Activated CD8-positive, alpha-beta T cell treated with anti-CD3 and anti-CD28 coated beads for 36 hours (primary cell): ENCODE results near the gene KIAA1755. TPM values are rescaled to one million over a fixed set of nuclear protein-coding genes. Genes with fewer than 3 reads are reported as not detected.
"Not testable (repeated sequence)": the region's sequence is repeated elsewhere in the genome, so short reads cannot be mapped to it uniquely, and the experiment has no call there.

ENCODE experiments used
- ATAC-seq: fragments of 200-7000 bp; cut with Tn5 transposase; one replicate; pipeline ENCODE4 v1.10.0; 2021; ENCODE audit warnings: mild to moderate bottlenecking, moderate library complexity
- CTCF ChIA-PET: fragments of 350-600 bp; sonication (Branson Sonifier 250); formaldehyde crosslinking; loops from one replicate; lab custom pipeline; 2021; ENCODE audit warnings: antibody characterized with exemption; lab: Charles Lee
- POLR2A ChIA-PET: fragments of 350-600 bp; sonication (Branson Sonifier 250); formaldehyde crosslinking; loops from one replicate; lab custom pipeline; 2021; ENCODE audit warnings: antibody characterized with exemption; lab: Charles Lee
- DNase-seq: peaks from one replicate; pipeline ENCODE4 v3.0.0-alpha.2; 2020
- H3K27ac Mint-ChIP-seq: one replicate; pipeline ENCODE4 v1.8.0; 2021; ENCODE audit warnings: mild to moderate bottlenecking, mixed read lengths
- H3K27me3 Mint-ChIP-seq: one replicate; pipeline ENCODE4 v1.8.0; 2021; ENCODE audit warnings: mixed read lengths
- H3K36me3 Mint-ChIP-seq: one replicate; pipeline ENCODE4 v1.8.0; 2021; ENCODE audit warnings: low read depth, mixed read lengths
- H3K4me1 Mint-ChIP-seq: one replicate; pipeline ENCODE4 v1.8.0; 2021; ENCODE audit warnings: low read depth, mixed read lengths
- H3K4me3 Mint-ChIP-seq: one replicate; pipeline ENCODE4 v1.8.0; 2021; ENCODE audit warnings: mild to moderate bottlenecking, moderate library complexity, mixed read lengths
- H3K9me3 Mint-ChIP-seq: one replicate; pipeline ENCODE4 v1.8.0; 2021; ENCODE audit warnings: mixed read lengths
- CTCF ChIP-seq: fragments of 200-600 bp; IDR thresholded peaks from one replicate; pipeline ENCODE4 v1.8.0; 2022; ENCODE audit warnings: antibody characterized with exemption, mild to moderate bottlenecking
- intact Hi-C: fragments of 100-400 bp; cut with micrococcal nuclease; formaldehyde crosslinking; loops from one replicate; pipeline ENCODE4 v1.10.0; 2022
- total RNA-seq, 2 experiments: library from RNA; stranded (reverse); gene quantifications; one replicate each; pipeline ENCODE4 v1.2.3, GENCODE V29; 2021

The KIAA1755 gene
- total RNA-seq, 2 experiments from 2014 or later, result not detected

DNA sequence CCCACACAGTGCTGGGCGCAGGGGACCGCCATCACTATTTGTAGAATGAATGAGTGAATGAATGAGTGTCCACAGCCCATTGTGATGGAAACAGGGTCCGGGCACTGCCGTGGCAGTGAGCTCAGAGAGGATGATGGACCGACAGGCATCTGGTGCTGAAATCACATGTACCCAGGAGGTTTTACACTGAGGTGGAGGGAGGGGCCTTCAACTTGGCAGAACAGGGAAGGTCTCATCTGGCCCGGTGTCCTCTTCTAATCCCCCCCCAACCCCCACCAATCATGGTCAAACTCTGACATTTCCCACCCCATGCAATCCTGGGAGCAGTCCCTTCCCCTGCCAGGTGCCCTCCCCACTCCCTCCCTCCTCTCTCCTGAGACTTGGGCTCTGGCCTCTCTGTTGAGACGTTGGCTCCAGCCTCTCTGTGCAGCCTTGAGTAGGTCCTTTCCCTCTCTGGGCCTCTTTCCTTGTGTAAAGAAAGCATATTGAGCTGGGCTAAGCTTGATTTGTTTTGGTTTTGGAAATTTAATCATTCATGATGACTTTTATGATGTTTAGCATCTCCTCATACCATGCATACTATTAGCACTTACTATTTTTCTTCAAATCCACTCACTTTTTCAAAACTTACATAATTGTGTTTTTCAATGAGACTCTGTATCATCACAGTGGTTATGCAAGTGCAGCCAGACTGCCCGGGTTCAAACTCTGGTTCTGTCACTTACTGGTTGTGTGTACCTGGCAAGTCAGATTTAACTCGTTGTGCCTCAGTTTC is 10.8 kb downstream of the KIAA1755 start:
- Mint-ChIP-seq H3K27me3 (peaks cover 2% of the 10 kb centered on the region), H3K27ac (no peak overlapping the region), H3K36me3 (no peaks in the 10 kb centered on the region), H3K4me3 (no peak overlapping the region), H3K4me1 (no peaks in the 10 kb centered on the region), H3K9me3 (no peaks in the 10 kb centered on the region)
- TF ChIP-seq CTCF, result no peak
- ATAC-seq (no peak), DNase-seq (no peak)
- intact Hi-C loops, result no loop called here
- POLR2A ChIA-PET, result no interaction called here
- CTCF ChIA-PET, result no interaction called here

- Mint-ChIP-seq H3K4me3 (no peak overlapping the region), H3K27ac (no peak overlapping the region), H3K4me1 (no peaks in the 10 kb centered on the region), H3K9me3 (peaks cover 8% of the 10 kb centered on the region), H3K27me3 (peaks cover 2% of the 10 kb centered on the region), H3K36me3 (no peaks in the 10 kb centered on the region)
- POLR2A ChIA-PET, result no interaction called here
- TF ChIP-seq CTCF, result no peak
- intact Hi-C loops, result no loop called here
- no peak for ATAC-seq
- CTCF ChIA-PET, result no interaction called here
- no peak for DNase-seq
Observed at GRCh38 chr20:38248133-38248532, 12.4 kb downstream of the KIAA1755 start.

GRCh38 chr20:38247725-38248124 is 12.8 kb downstream of the KIAA1755 start:
- H3K27ac Mint-ChIP-seq, H3K27me3 Mint-ChIP-seq, ATAC-seq, DNase-seq, intact Hi-C loops, H3K4me1 Mint-ChIP-seq, H3K4me3 Mint-ChIP-seq, CTCF ChIA-PET, H3K36me3 Mint-ChIP-seq, POLR2A ChIA-PET: not testable (repeated sequence)
- H3K9me3 Mint-ChIP-seq, result peaks cover 11% of the 10 kb centered on the region

DNA sequence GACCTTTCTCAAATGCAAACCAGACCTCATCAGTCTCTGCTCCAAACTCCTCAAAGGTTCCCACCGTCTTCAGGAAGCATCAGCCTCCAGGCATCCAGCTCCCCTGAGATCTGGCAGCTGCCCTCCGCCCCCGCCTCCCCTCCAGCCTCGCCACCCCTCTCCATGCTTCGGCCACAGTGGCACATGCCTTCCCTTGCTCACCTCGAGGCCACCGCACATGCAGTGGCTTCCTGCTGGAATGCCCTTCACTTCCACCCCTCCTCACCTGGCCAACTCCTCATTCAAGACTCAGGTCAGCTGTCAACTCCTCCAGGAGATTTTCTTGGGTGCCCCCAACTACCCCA is 13.4 kb downstream of the KIAA1755 start:
- no peak overlapping the region for H3K27ac Mint-ChIP-seq
- H3K4me3 Mint-ChIP-seq, result no peak overlapping the region
- ATAC-seq (no peak), DNase-seq (no peak)
- TF ChIP-seq CTCF, result no peak
- peaks cover 2% of the 10 kb centered on the region for H3K27me3 Mint-ChIP-seq
- H3K9me3 Mint-ChIP-seq, result peaks cover 16% of the 10 kb centered on the region
- intact Hi-C loops, result no loop called here
- CTCF ChIA-PET, result no interaction called here
- H3K4me1 Mint-ChIP-seq, result no peaks in the 10 kb centered on the region
- POLR2A ChIA-PET, result no interaction called here
- no peaks in the 10 kb centered on the region for H3K36me3 Mint-ChIP-seq

- CTCF ChIA-PET, result no interaction called here
Observed at GRCh38 chr20:38246357-38247165, 14.0 kb downstream of the KIAA1755 start.

More at GRCh38 chr20:38246357-38247165, 14.0 kb downstream of the KIAA1755 start:
- Mint-ChIP-seq H3K27ac (no peak overlapping the region), H3K27me3 (peaks cover 2% of the 10 kb centered on the region), H3K4me3 (no peak overlapping the region), H3K36me3 (no peaks in the 10 kb centered on the region), H3K4me1 (no peaks in the 10 kb centered on the region), H3K9me3 (peaks cover 22% of the 10 kb centered on the region)
- ATAC-seq (no peak), DNase-seq (no peak)
- POLR2A ChIA-PET, result interaction anchor here (0.5 kb wide), 1 partner anchor 161 kb away, joined by 3 read pairs; no protein-coding TSS in a partner anchor
- no peak for TF ChIP-seq CTCF
- intact Hi-C loops, result no loop called here
